K562 (cell line): ENCODE measurements around the gene CD40. TPM values are rescaled to one million over a fixed set of nuclear protein-coding genes. Genes with fewer than 3 reads are reported as not detected.

Experiments used
- ATAC-seq: fragments of 200-7000 bp; cut with Tn5 transposase; 3 replicates; pipeline ENCODE4 v1.9.1; 2020; ENCODE audit warnings: moderate library complexity
- BruUV-seq: library from RNA; stranded (reverse); fragments of 400-500 nt; replicated peaks from 2 replicates; lab custom pipeline; 2021; lab: Mats Ljungman, UMichigan
- CTCF ChIA-PET: fragments of 300-600 bp; formaldehyde crosslinking; extraction: SDS; loops from one replicate; lab custom pipeline; 2021; ENCODE audit warnings: low intra/inter-chr PET ratio; lab: Yijun Ruan, JAX
- POLR2A ChIA-PET: fragments of 300-600, 350-650 bp; sonication (Branson Sonifier 250); formaldehyde crosslinking; extraction: SDS; loops from one replicate; lab custom pipeline; 2021; ENCODE audit warnings: antibody characterized with exemption, inconsistent platforms; lab: Yijun Ruan, JAX
- DNase-seq, 4 experiments: peaks; one replicate each; pipeline versions ENCODE4 v3.0.0 to v3.0.0-alpha.2; 2011 to 2018; ENCODE audit warnings: low spot score in 3 of 4, mixed read lengths in 3 of 4; ENCODE audit errors: extremely low read depth in 1 of 4
- FAIRE-seq: peaks from 2 replicates; lab custom pipeline; 2011; peaks lifted over from hg19 to GRCh38; lab: Jason Lieb, UNC
- H2AFZ ChIP-seq: 2 replicates; pipeline ENCODE4 v1.6.0; 2011; ENCODE audit warnings: low read depth, low read length, control low read depth, inconsistent platforms
- H3K27ac ChIP-seq: fragments of 200-600 bp; 3 replicates; pipeline ENCODE4 v1.8.0; 2011; ENCODE audit warnings: low read depth, mild to moderate bottlenecking, control low read depth, inconsistent platforms, low read length, moderate library complexity, mixed read lengths; ENCODE audit errors: extremely low read depth
- H3K27me3 ChIP-seq, 2 experiments: fragments of 300-600 bp in 1 of 2; 2 replicates in 1 of 2; 3 replicates in 1 of 2; pipeline versions ENCODE4 v1.6.0 to v1.8.0; 2011; ENCODE audit warnings: inconsistent platforms in 2 of 2, low read length in 2 of 2, mild to moderate bottlenecking in 1 of 2, mixed read lengths in 1 of 2, moderate library complexity in 1 of 2; ENCODE audit not compliant: control insufficient read depth in 2 of 2, insufficient read depth in 2 of 2
- H3K36me3 ChIP-seq: fragments of 300-600 bp; 3 replicates; pipeline ENCODE4 v1.8.0; 2011; ENCODE audit warnings: mild to moderate bottlenecking, low read length, inconsistent platforms; ENCODE audit not compliant: control insufficient read depth, insufficient read depth
- H3K4me1 ChIP-seq, 2 experiments: fragments of 200-600 bp in 1 of 2; replicated peaks in 1 of 2; 2 replicates in 1 of 2; 3 replicates in 1 of 2; pipeline versions ENCODE4 v1.5.1 to v1.8.0; 2011; ENCODE audit warnings: inconsistent platforms in 2 of 2, low read length in 2 of 2, mild to moderate bottlenecking in 1 of 2, mixed read lengths in 1 of 2, moderate library complexity in 1 of 2; ENCODE audit not compliant: control insufficient read depth in 2 of 2, insufficient read depth in 2 of 2
- H3K4me2 ChIP-seq: 2 replicates; pipeline ENCODE4 v1.6.1; 2011; ENCODE audit warnings: low read length, control low read depth, inconsistent platforms, mixed read lengths; ENCODE audit not compliant: insufficient read depth
- H3K4me3 ChIP-seq: fragments of 200-600 bp; sonication (generic), shearing (Covaris generic); 2 replicates; pipeline ENCODE4 v1.5.1; 2016; ENCODE audit warnings: control low read depth, inconsistent platforms
- H3K79me2 ChIP-seq: fragments of 200-600 bp; 3 replicates; pipeline ENCODE4 v1.8.0; 2011; ENCODE audit warnings: low read length, inconsistent platforms; ENCODE audit not compliant: control insufficient read depth, insufficient read depth
- H3K9ac ChIP-seq, 2 experiments: 2 replicates each; pipeline versions ENCODE4 v1.6.0 to v1.6.1; 2011; ENCODE audit warnings: low read depth in 2 of 2, low read length in 2 of 2, control low read depth in 1 of 2, inconsistent platforms in 1 of 2, mild to moderate bottlenecking in 1 of 2, mixed read lengths in 1 of 2; ENCODE audit not compliant: insufficient read depth in 1 of 2
- H3K9me1 ChIP-seq: one replicate; pipeline ENCODE4 v1.6.0; 2011; ENCODE audit warnings: inconsistent platforms, mild to moderate bottlenecking, low read length, moderate library complexity; ENCODE audit not compliant: control insufficient read depth, insufficient read depth
- H3K9me3 ChIP-seq: replicated peaks from 2 replicates; pipeline ENCODE4 v1.5.1; 2011; ENCODE audit warnings: low read depth, low read length, inconsistent platforms; ENCODE audit not compliant: control insufficient read depth, insufficient read depth
- H4K20me1 ChIP-seq: replicated peaks from 2 replicates; pipeline ENCODE4 v1.6.1; 2011; ENCODE audit warnings: low read length, inconsistent platforms, mixed read lengths; ENCODE audit not compliant: control insufficient read depth, insufficient read depth
- MBD2 ChIP-seq: sonication (generic); IDR thresholded peaks from 2 replicates; pipeline ENCODE4 v1.6.1; 2016; ENCODE audit warnings: low read depth, borderline replicate concordance
- NCOA6 ChIP-seq: fragments of 450-650 bp; IDR thresholded peaks from 2 replicates; pipeline ENCODE4 v1.6.1; 2017; ENCODE audit warnings: mild to moderate bottlenecking
- NR2C1 ChIP-seq, 2 experiments: fragments of 450-650 bp; IDR thresholded peaks; 2 replicates each; pipeline ENCODE4 v1.6.1; 2017; ENCODE audit warnings: mild to moderate bottlenecking in 2 of 2, antibody characterized with exemption in 1 of 2, inconsistent platforms in 1 of 2, missing compliant biosample characterization in 1 of 2, missing genetic modification characterization in 1 of 2
- POLR3G ChIP-seq: IDR thresholded peaks from 2 replicates; pipeline ENCODE4 v1.6.1; 2011; ENCODE audit not compliant: insufficient read length, insufficient replicate concordance; ENCODE audit errors: extremely low read depth
- RBM25 ChIP-seq: fragments of 200-400 bp; formaldehyde crosslinking; IDR thresholded peaks from 2 replicates; pipeline ENCODE4 v1.6.1; 2018; ENCODE audit warnings: low read length, low read depth, moderate library complexity; ENCODE audit not compliant: severe bottlenecking
- SAFB ChIP-seq: fragments of 200-400 bp; formaldehyde crosslinking; IDR thresholded peaks from 2 replicates; pipeline ENCODE4 v1.6.1; 2017; ENCODE audit warnings: low read depth, low read length, borderline replicate concordance
- SMARCC2 ChIP-seq: fragments of 450-650 bp; IDR thresholded peaks from 2 replicates; pipeline ENCODE4 v1.6.1; 2017; ENCODE audit warnings: antibody characterized with exemption, moderate library complexity, mild to moderate bottlenecking, low read depth
- SP2 ChIP-seq: IDR thresholded peaks from 2 replicates; pipeline ENCODE4 v1.6.1; 2011; ENCODE audit warnings: mild to moderate bottlenecking, low read depth, low read length, moderate library complexity; ENCODE audit not compliant: poor library complexity, severe bottlenecking; ENCODE audit errors: extremely low read depth
- SRSF3 ChIP-seq: fragments of 200-400 bp; formaldehyde crosslinking; IDR thresholded peaks from 2 replicates; pipeline ENCODE4 v1.6.1; 2016; ENCODE audit warnings: mild to moderate bottlenecking, low read length, moderate library complexity; ENCODE audit not compliant: insufficient read depth
- TAL1 ChIP-seq: fragments of 450-650 bp; IDR thresholded peaks from 2 replicates; pipeline ENCODE4 v1.6.1; 2016; ENCODE audit warnings: mild to moderate bottlenecking
- TFAM ChIP-seq: fragments of 250-450 bp; sonication (Bioruptor Pico); conservative IDR thresholded peaks from 2 replicates; pipeline ENCODE4 v1.5.0; 2021; ENCODE audit warnings: mild to moderate bottlenecking, moderate library complexity
- ZNF121 ChIP-seq: sonication (generic); formaldehyde crosslinking; conservative IDR thresholded peaks from 2 replicates; pipeline ENCODE4 v1.8.0; 2022; ENCODE audit warnings: missing genetic modification reagents
- ZNF23 ChIP-seq: fragments of 250-450 bp; sonication (Bioruptor Pico); IDR thresholded peaks from 2 replicates; pipeline ENCODE4 v1.4.0; 2020; ENCODE audit warnings: mild to moderate bottlenecking
- ZNF282 ChIP-seq: sonication (generic); formaldehyde crosslinking; IDR thresholded peaks from 2 replicates; pipeline ENCODE4 v1.8.1; 2023; ENCODE audit warnings: missing genetic modification reagents
- ZNF766 ChIP-seq: fragments of 200-800 bp; sonication (Bioruptor generic); conservative IDR thresholded peaks from 2 replicates; pipeline ENCODE4 v1.6.1; 2016; ENCODE audit warnings: missing genetic modification characterization, missing compliant biosample characterization
- WGBS: fragments of 100-300 bp; shearing (Covaris generic); methylation state at CpG from one replicate; pipeline ENCODE4 v1.1.6; 2016; ENCODE audit warnings: low coverage, mixed read lengths; ENCODE audit not compliant: insufficient coverage; ENCODE audit errors: missing lambda C conversion rate; 5-methylcytosine and 5-hydroxymethylcytosine counted together
- in situ Hi-C: fragments of 300-500 bp; cut with MboI; formaldehyde crosslinking; loops from 4 replicates; pipeline ENCODE4 v1.15.0; 2018; ENCODE audit warnings: inconsistent platforms, mixed read lengths
- intact Hi-C: fragments of 100-400 bp; cut with micrococcal nuclease; formaldehyde crosslinking; loops from 2 replicates; pipeline ENCODE4 v1.14.2; 2022
- polyA plus RNA-seq, 8 experiments: library from polyadenylated mRNA; depleted of rRNA in 4 of 8; stranded (reverse) in 5 of 8; unstranded in 3 of 8; fragments of >200 nt; fragmentation: Nextera tagmentation in 2 of 8; fragmentation: Illumina TruSeq in 1 of 8; extraction: Ambion mirVana in 2 of 8; extraction: Trizol in 1 of 8; gene quantifications; 2 replicates each; pipeline versions ENCODE4 v1.2.1 to v1.2.3, GENCODE V29; 2011 to 2014; ENCODE audit warnings: inconsistent platforms in 1 of 8, missing spikeins in 1 of 8
- total RNA-seq, 7 experiments: library from RNA; depleted of rRNA in 6 of 7; stranded (reverse); fragments of >200 nt in 6 of 7; fragmentation: Illumina TruSeq in 2 of 7; extraction: Trizol in 2 of 7; gene quantifications; 2 replicates each; pipeline versions ENCODE4 v1.2.1 to v1.2.3, GENCODE V29; 2011 to 2021; ENCODE audit warnings: low replicate concordance in 1 of 7
- TF ChIP-seq, protein P1 (sequence below): sonication (generic); formaldehyde crosslinking; IDR thresholded peaks from 2 replicates; pipeline ENCODE4 v1.8.0; 2022; ENCODE audit warnings: mild to moderate bottlenecking, missing genetic modification reagents
- TF ChIP-seq, protein P2 (sequence below): fragments of 250-450 bp; sonication (Bioruptor Pico); IDR thresholded peaks from 2 replicates; pipeline ENCODE4 v1.4.0; 2020; ENCODE audit warnings: mild to moderate bottlenecking, moderate library complexity
- TF ChIP-seq, protein P3 (sequence below), 3 experiments: fragments of 200-800 bp in 1 of 3; sonication (Bioruptor generic) in 1 of 3; sonication (generic) in 1 of 3; formaldehyde crosslinking in 1 of 3; IDR thresholded peaks; 2 replicates each; pipeline versions ENCODE4 v1.6.1 to v1.8.0; 2016 to 2022; ENCODE audit warnings: mild to moderate bottlenecking in 2 of 3, missing compliant biosample characterization in 2 of 3, missing genetic modification characterization in 2 of 3, missing genetic modification reagents in 1 of 3

Gene CD40
- total and polyA plus RNA-seq, 9 of the 15 experiments (the other 6 are each of a cell fraction or from before 2014, with no cell fraction given), result 0.76 to 3.7 (median 1.6) TPM

DNA sequence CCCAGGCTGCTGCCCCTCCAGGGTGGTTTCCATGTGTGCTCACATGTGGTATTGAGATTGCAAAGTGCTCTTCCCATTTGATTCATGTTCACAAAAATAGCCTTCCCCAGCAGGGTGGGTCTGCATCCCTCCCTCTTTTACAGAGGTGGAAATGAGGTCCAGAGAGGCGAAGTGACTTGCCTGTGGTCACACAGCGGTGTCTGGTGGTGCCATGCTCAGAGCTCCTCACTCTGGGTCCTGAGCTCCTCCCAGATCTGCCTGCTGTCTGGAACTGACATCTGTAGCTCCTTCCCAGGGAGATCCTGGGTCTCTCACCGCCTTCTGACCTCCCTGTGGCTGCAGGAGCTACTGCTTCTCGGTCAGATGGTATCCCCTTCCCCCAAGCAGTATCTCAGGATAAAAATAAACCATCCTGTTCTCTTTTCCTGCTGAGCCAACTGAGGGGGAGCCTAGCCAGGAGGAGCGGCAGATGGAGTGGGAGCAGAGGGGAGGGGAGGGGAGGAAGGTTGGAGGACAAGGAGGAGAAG lies 11.9 kb downstream of the CD40 start (continued):
- TF ChIP-seq, protein P1, sequence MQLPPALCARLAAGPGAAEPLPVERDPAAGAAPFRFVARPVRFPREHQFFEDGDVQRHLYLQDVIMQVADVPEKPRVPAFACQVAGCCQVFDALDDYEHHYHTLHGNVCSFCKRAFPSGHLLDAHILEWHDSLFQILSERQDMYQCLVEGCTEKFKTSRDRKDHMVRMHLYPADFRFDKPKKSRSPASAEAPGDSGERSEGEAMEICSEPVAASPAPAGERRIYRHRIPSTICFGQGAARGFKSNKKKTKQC (CRISPR knock-in tag), result no peak

DNA sequence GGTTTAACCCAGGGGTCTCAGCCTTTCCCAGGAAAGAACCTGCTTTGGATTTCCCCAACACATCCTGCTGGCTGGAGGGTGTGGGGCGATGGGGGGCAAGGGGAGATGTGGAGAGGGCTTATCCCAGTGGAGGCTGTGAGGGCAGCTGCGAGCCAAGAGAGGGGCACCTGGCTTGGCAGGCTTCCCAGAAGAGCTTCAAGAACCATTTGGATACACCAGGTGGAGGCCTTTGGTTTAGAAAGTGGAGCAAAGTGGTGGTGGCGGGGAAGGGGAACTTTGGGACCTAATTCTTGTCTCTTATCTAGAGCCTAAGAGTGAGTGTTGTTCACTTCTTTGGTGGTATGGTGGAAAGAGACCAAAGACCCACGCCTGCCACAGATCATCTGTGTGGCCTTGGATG lies 12.4 kb downstream of the CD40 start:
- no TSS peak for BruUV-seq
- intact Hi-C loops, result loop anchor here (5.0 kb wide), 2 partner anchors 108 to 177 kb away; partner anchors contain the start of gene CDH22
- WGBS, result 0% methylated on average over 4 of the region's 4 CpGs
- TF ChIP-seq ZNF282 (no peak), ZNF121 (CRISPR knock-in tag) (no peak), ZNF23 (CRISPR knock-in tag) (no peak), NR2C1 (IDR thresholded peaks at IDR 0.05) (no peak), NR2C1 (tag; IDR thresholded peaks at IDR 0.05) (no peak), MBD2 (no peak), TAL1 (no peak), SP2 (no peak), SAFB (no peak), NCOA6 (no peak), ZNF766 (CRISPR knock-in tag) (no peak), POLR3G (no peak), SMARCC2 (no peak), TFAM (CRISPR knock-in tag) (no peak), SRSF3 (no peak), RBM25 (no peak)
- TF ChIP-seq, protein P2, sequence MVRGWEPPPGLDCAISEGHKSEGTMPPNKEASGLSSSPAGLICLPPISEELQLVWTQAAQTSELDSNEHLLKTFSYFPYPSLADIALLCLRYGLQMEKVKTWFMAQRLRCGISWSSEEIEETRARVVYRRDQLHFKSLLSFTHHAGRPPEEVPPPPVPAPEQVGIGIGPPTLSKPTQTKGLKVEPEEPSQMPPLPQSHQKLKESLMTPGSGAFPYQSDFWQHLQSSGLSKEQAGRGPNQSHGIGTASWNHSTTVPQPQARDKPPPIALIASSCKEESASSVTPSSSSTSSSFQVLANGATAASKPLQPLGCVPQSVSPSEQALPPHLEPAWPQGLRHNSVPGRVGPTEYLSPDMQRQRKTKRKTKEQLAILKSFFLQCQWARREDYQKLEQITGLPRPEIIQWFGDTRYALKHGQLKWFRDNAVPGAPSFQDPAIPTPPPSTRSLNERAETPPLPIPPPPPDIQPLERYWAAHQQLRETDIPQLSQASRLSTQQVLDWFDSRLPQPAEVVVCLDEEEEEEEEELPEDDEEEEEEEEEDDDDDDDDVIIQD (CRISPR knock-in tag), result no peak
- TF ChIP-seq, protein P3, sequence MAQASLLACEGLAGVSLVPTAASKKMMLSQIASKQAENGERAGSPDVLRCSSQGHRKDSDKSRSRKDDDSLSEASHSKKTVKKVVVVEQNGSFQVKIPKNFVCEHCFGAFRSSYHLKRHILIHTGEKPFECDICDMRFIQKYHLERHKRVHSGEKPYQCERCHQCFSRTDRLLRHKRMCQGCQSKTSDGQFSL (CRISPR knock-in tag; IDR thresholded peaks at IDR 0.05), result no peak
- TF ChIP-seq, protein P3 (tag; IDR thresholded peaks at IDR 0.05), result no peak

More for the DNA sequence above, 12.4 kb downstream of the CD40 start:
- no peaks in the 10 kb centered on the region for H3K9me3 ChIP-seq
- ChIA-PET POLR2A (no interaction called here), CTCF (interaction anchor here (0.6 kb wide), 1 partner anchor 472 kb away, joined by 3 read pairs; no protein-coding TSS in a partner anchor)
- H3K36me3 ChIP-seq, result no peaks in the 10 kb centered on the region
- FAIRE-seq (no peak), DNase-seq (no peak), ATAC-seq (no peak)
- no peak overlapping the region for H3K9ac ChIP-seq
- H4K20me1 ChIP-seq, result peaks cover 8% of the 10 kb centered on the region
- no peaks in the 10 kb centered on the region for H3K9me1 ChIP-seq
- H3K27me3 ChIP-seq, result peaks cover 5 to 29% of the 10 kb centered on the region in 2 experiments; a peak in 4 of 5 replicates
- H3K27ac ChIP-seq, result no peak overlapping the region
- H3K4me3 ChIP-seq, result no peak overlapping the region
- 0 out of 5 replicates have a peak, but pooled peaks cover 0 to 7% of the 10 kb centered on the region in 2 experiments for H3K4me1 ChIP-seq
- H2AFZ ChIP-seq, result no peak overlapping the region
- in situ Hi-C loops, result loop anchor here (25.0 kb wide), 1 partner anchor 182 kb away; the partner anchor contains the start of gene CDH22
- no peaks in the 10 kb centered on the region for H3K79me2 ChIP-seq
- H3K4me2 ChIP-seq, result no peak overlapping the region
